ENCODE data around the gene GPA33.

- TF ChIP-seq POLR2A (IDR thresholded peaks at IDR 0.05) = no peak
- TF ChIP-seq CTCF (IDR thresholded peaks at IDR 0.05) = no peak
These were observed 25.6 kb downstream of the GPA33 start for GRCh38 chr1:167064621-167065020.
